HG03469 (cell line): ENCODE measurements around the gene HELZ2.

Source experiments
- ATAC-seq: cut with Tn5 transposase; IDR thresholded peaks from one replicate; pipeline ENCODE4 v1.9.1; 2021; ENCODE audit warnings: mild to moderate bottlenecking, moderate library complexity, moderate number of reproducible peaks; ENCODE audit not compliant: unreplicated experiment

The HELZ2 gene

DNA sequence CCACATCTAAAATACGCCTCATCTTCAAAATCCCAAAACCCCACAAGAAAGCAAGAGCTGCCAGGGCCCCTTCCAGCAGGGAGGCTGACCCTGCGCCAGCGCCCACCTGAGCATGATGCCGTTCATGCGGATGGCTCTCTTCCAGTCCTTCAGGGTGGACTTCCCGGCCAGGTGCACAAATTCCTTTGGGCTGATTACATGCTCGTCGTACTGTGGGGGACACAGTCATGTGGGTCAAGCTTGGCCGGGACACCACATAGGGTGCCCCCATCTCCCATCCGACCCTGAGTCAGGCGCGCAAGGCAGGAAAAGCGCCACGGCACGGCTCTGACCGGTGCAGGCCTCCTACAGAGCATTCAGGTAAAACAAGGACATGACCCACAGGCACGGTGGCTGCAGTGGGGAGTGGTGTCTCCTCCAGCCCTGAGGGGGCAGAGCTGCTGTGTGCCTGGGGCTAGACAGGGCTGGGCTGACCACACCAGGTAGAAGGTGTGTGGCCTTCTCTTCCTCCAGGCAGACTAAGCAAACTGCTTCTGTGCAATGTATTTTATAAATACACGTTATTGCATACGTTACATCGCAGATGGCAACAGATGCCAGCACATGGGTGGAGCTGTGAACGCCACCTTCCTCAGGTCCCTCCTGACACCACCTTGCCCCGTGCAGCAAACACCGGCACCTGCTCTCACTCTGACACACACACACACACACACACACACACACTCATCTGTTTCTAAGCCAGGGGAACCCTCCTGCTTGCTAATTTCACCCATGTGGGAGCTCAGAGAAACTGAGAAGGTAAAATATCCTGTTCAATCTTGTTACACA, 23.8 kb upstream of the HELZ2 start:
- ATAC-seq, result no peak

DNA sequence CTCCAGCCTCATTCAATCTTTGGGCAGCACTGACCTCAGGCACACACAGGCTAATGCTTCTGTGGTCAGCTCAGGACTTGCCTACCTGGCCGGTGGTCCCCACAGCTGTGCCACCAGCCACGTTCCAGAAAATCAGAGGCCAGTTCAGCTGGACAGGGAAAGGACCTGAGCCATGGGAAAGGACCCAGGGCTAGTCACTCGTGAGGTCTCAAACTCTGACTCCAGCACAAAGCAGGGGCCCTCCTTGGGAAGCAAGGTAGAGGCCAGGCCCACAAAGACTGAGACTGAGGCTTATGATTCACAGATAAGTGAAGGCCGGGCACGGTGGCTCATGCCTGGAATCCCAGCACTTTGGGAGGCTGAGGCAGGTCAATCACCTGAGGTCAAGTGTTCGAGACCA, 22.4 kb upstream of the HELZ2 start:
- ATAC-seq, result no peak

DNA sequence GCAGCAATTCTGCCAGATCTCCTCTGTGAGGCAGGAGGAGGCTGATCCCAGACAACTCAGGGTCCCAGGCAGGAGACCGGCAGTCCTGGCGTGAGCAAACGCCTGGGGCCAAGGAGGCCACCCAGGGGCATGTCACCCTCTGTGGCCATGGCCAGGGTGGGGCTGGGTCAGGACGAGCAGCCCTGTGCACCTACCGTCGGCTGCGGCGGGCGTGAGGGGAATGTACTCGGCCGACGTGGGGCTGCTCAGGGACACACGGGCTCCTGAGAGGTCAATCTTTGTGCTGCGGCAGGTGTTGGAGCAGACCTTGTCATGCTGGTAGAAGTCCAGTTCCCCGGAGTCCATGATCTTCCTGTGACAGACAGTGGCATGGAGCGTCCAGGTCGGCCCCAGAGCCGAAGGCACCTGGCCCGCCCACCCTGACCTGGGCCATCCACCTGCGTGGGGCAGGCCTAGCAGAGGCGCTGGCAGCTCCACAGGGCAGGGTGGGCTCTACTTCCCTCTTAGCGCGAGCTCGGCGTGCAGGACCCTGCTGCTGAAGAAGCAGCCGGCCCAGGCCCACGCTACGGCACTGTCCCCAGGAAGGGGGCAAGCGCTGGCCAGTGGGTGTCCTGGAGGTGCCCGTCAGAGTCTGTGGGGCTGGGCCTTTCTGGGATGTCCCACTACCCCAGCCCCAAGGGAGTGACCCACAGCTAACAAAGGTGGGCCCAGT, 21.5 kb upstream of the HELZ2 start:
- ATAC-seq, result no peak

DNA sequence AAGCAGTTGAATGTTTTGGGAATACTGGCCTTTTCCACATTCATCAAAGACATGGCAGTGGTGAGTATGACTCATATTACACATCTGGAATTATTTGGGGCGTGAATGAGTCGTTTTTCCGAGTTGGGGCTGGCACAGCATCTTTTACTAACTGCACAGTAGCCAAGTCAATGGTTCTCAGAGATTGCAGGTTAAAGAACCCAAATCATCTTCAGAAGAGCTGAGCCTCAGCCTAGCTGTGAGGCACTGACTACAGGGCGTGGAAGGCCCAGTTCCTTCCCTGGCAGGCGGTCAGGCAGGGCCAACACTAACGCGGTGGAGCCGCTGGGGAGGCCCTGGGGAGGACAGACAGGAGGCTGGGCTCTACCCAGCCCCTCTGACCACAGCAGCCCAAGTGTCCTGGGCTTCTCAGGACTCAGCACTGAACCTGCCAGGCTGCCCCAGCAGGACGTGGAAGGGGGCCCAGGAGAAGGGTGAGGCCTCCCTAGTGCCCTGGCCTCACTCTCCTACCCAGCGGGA, 20.1 kb upstream of the HELZ2 start:
- no peak for ATAC-seq

GRCh38 chr20:63592661-63593060, 18.6 kb upstream of the HELZ2 start:
- ATAC-seq, result no peak

- ATAC-seq, result no peak
Measured at GRCh38 chr20:63591786-63592355, 17.8 kb upstream of the HELZ2 start.

- no peak for ATAC-seq
Measured at GRCh38 chr20:63591147-63591533, 17.1 kb upstream of the HELZ2 start.

DNA sequence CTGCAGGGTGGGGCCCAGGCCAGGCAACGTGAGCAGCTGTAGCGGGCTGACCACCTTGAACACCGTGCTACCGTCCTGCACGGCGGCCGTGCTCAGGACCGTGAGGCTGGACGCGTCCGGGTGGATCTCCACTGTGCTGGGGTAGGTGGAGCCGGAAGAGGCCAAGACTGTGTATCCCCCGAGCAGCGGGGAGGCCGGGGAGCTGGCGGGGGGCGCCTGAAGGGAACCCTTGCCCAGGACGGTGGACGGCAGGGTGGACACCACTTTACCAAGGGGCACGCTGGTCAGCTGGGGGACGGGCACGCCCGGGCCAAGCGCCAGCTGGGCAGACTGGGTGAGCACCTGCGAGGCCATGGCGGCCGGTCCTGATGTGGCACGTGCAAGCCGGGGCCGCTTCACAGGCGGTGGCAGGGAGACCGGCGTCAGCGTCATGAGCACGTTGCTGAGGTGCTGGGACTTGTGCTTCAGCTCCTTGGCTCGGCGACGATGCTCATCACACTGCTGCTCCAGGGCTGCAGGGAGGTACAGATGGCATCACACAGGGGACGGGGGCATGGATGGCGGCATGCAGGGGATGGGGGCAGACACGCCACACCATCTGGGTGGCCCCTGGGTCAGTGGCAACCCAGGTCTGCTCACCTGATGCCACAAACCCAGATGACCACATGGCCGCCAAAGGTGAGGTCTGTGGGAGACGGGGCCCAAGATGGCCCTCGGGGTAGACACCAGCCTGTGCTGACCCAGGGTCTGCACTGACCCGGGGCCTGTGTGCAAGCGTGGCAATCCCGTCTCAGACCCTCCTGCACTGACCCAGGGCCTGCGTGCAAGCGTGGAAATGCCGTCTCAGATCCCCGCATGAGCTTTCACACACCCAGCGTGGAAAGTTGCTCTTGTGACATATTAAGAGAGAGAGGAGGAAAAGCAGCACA, 16.4 kb upstream of the HELZ2 start:
- ATAC-seq, result no peak

GRCh38 chr20:63589261-63590217, 15.5 kb upstream of the HELZ2 start:
- ATAC-seq, result no peak

GRCh38 chr20:63588641-63589041, 14.6 kb upstream of the HELZ2 start:
- no peak for ATAC-seq

DNA sequence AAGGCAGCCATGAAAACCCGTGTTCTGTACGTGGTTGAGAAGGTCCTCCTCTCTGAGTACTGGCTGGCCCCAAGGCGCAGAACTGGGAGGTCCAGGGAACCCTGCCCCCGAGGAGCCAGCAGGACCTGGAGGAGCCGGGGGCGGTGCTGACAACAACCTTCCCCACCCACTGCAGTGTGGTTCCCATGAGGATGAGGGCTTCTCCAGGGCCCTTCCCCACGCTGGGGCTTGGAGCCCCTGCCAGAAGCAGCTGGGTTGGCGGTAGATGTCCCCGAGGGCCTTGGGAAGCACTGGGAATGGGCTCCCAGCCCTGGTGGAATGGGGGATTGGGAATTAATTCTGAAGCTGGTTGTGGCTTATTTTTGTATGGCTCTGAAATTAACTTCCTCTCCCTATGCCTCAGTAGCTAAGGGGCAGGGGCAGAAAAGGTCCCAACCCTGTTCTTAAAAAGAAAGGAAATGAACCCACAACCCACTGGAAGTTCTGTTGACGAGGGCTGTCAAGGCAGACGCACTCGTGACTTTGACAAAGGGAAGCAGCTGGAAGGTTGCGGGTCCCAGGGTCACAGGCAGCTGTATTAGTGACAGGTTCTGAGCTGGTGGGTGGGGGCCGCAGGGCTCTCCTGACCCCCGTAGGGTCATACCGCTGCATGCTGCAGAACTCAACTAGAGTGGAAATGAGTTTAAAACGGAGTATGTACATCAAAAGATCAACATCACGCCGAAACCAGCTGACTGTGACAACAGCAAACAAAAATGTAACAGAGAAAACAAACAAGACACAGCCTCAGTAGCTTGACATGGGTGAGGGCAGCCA, 13.9 kb upstream of the HELZ2 start:
- no peak for ATAC-seq

GRCh38 chr20:63587256-63587655, 13.2 kb upstream of the HELZ2 start:
- ATAC-seq, result no peak

DNA sequence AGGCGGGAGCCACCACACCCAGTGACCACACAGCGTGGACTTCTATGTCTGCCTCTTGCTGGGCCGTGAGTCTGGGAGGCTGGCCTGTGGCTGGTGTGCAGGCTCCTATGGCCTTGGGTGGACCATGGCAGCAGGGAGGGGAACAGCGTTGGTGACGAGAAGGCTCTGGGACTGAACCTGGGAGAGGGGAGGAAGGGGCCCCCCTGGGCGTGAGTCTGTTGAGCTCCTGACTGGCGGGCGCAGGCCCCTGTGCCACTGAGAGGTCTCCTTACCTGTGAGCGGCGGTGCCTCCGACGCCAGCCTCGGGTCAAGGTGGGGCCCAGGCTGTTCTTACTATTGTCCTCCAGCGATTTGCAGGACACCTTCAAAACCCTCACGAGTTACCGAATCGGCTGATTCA, 12.8 kb upstream of the HELZ2 start:
- ATAC-seq, result no peak

DNA sequence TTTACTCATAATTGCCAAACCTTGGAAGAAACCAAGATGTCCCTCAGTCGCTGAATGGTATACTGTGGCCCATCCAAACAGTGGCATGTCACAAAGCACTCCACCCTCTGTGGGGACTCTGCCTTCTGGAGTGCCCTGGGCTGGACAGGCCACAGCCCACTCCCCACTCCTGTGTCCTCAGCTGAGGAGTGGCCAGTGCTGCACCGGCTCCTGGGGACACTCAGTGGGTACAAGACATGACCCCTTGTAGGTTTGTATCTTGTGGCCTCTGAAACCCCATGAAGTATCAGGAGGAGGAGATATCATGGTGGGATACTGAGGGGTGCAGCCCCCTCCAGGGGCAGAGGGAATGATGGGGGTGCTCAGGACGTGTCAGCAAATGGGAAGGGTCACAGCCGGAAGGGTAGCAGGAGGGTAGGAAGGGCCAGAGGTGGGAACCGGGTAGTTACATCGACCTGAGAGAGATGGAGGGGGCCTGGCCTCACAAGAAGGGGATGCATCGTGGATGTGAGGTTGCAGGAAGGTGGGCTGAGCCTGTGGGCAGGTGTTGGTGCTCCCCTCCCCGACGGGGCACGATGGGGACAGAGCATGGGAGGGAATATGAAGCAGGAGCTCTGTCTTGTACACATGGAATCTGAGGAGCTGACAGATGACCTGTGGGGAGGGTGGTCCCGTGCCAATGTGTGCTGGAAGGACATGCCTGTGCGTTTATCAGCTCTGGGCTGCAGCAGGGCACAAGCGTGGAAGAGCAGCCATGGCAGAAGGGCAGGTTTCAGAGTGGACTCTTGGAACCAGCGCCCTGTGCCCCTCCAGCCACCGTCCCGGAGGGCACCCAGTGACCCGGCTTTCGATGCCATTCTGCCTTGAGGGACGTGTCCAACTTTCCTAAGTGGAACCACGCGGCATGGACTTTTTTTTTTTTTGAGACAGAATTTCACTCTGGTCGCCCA, 11.9 kb upstream of the HELZ2 start:
- no peak for ATAC-seq

- ATAC-seq, result no peak
Measured at GRCh38 chr20:63582382-63583063, 8.5 kb upstream of the HELZ2 start.

- no peak for ATAC-seq
Measured at GRCh38 chr20:63580796-63581461, 6.9 kb upstream of the HELZ2 start.
